K562 (cell line): Measurements from ENCODE around the gene SPIN3.

Experiments
- EZH2 ChIP-seq: IDR thresholded peaks from 2 replicates; pipeline ENCODE4 v1.6.1; 2012; ENCODE audit warnings: low read depth, mild to moderate bottlenecking, inconsistent platforms, low read length, borderline replicate concordance
- FOXA1 ChIP-seq: fragments of 450-650 bp; IDR thresholded peaks from 2 replicates; pipeline ENCODE4 v1.6.1; 2016; ENCODE audit warnings: mild to moderate bottlenecking, borderline replicate concordance
- FOXM1 ChIP-seq, 2 experiments: fragments of 450-650 bp in 1 of 2; sonication (generic) in 1 of 2; formaldehyde crosslinking in 1 of 2; IDR thresholded peaks; 2 replicates each; pipeline versions ENCODE4 v1.6.1 to v1.9.0; 2017 to 2022; ENCODE audit warnings: low read depth in 2 of 2, mild to moderate bottlenecking in 2 of 2, missing genetic modification reagents in 1 of 2, moderate library complexity in 1 of 2
- NCOA6 ChIP-seq: fragments of 450-650 bp; IDR thresholded peaks from 2 replicates; pipeline ENCODE4 v1.6.1; 2017; ENCODE audit warnings: mild to moderate bottlenecking
- NUFIP1 ChIP-seq: fragments of 450-650 bp; IDR thresholded peaks from 2 replicates; pipeline ENCODE4 v1.6.1; 2018; ENCODE audit not compliant: partially characterized antibody
- PHB ChIP-seq: fragments of 250-450 bp; sonication (Bioruptor Pico); IDR thresholded peaks from 2 replicates; pipeline ENCODE4 v1.5.0; 2021
- TCF7 ChIP-seq: sonication (generic); IDR thresholded peaks from 2 replicates; pipeline ENCODE4 v1.6.1; 2016; ENCODE audit warnings: antibody characterized with exemption, borderline replicate concordance
- ZNF57 ChIP-seq: fragments of 450-650 bp; formaldehyde crosslinking; IDR thresholded peaks from 2 replicates; pipeline ENCODE4 v1.4.0; 2020; ENCODE audit warnings: mild to moderate bottlenecking, moderate library complexity
- ZNF79 ChIP-seq: fragments of 250-450 bp; sonication (Bioruptor Pico); IDR thresholded peaks from 2 replicates; pipeline ENCODE4 v1.4.0; 2020; ENCODE audit warnings: low read depth, mild to moderate bottlenecking, moderate library complexity
- TF ChIP-seq, protein P1 (sequence below), 2 experiments: IDR thresholded peaks in 1 of 2; conservative IDR thresholded peaks in 1 of 2; 2 replicates each; pipeline ENCODE4 v1.6.1; 2016; ENCODE audit warnings: low read depth in 2 of 2, mild to moderate bottlenecking in 1 of 2, missing compliant biosample characterization in 1 of 2, missing genetic modification characterization in 1 of 2, moderate library complexity in 1 of 2
- TF ChIP-seq, protein P2 (sequence below), 3 experiments: IDR thresholded peaks in 2 of 3; conservative IDR thresholded peaks in 1 of 3; 2 replicates each; pipeline ENCODE4 v1.5.1; 2011 to 2012; ENCODE audit warnings: low read length in 3 of 3, mild to moderate bottlenecking in 3 of 3, control low read depth in 2 of 3, improper control_type of control experiment in 1 of 3, inconsistent platforms in 1 of 3, low read depth in 1 of 3, mixed read lengths in 1 of 3, moderate library complexity in 1 of 3; ENCODE audit not compliant: insufficient read depth in 2 of 3
- TF ChIP-seq, protein P3 (sequence below): sonication (generic); formaldehyde crosslinking; IDR thresholded peaks from 2 replicates; pipeline ENCODE4 v1.9.0; 2022; ENCODE audit warnings: mild to moderate bottlenecking, missing genetic modification reagents

DNA sequence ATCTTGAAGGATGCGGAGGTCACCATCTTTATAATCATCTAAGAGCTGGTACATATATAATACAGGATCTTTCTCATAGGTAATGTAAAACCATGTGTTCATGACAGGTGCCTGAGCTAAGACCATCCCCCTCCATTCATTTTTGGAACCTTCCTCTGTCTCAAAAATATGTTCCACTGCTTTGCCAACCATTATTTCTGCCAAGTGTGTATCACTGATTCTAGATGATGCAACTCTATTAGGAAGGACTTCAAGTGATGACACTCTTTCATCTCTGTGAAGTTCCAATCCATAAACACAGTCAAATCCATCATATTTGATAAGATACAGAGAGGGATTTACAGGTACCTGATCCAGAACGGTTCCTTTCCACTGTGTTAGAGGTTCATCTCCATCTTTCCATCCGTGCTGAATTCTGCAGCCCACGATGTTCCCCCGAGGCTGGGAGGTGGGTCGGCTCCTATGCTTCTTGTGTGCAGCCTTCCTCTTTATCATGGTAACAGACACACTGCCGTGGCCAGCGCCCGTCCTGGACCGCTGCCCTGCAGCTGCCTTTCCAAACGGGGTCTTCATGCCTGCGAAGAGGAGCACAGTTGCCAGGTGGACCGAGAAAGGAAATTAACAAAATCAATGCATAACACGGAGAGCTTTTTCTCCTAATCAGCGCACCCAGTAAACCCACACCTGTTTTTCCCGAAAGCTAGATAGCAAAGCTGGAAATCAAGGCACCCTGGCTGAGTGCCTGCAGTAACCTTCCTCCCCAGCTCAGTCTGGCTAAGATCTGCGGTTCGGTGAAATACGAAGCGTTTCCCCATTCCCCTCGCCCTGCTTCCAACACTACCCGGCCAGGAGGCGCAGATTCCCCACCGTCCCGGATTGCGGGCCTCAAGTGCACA, 718 bp downstream of the SPIN3 start:
- no peak for TF ChIP-seq ZNF57 (CRISPR knock-in tag)
- TF ChIP-seq NCOA6, result no peak
- TF ChIP-seq, protein P1, sequence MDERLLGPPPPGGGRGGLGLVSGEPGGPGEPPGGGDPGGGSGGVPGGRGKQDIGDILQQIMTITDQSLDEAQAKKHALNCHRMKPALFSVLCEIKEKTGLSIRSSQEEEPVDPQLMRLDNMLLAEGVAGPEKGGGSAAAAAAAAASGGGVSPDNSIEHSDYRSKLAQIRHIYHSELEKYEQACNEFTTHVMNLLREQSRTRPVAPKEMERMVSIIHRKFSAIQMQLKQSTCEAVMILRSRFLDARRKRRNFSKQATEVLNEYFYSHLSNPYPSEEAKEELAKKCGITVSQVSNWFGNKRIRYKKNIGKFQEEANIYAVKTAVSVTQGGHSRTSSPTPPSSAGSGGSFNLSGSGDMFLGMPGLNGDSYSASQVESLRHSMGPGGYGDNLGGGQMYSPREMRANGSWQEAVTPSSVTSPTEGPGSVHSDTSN (CRISPR knock-in tag; IDR thresholded peaks at IDR 0.05; ENCODE audit: low read depth), result no peak
- TF ChIP-seq, protein P1 (tag; conservative IDR thresholded peaks at IDR 0.05; ENCODE audit: low read depth), result no peak
- TF ChIP-seq, protein P2, sequence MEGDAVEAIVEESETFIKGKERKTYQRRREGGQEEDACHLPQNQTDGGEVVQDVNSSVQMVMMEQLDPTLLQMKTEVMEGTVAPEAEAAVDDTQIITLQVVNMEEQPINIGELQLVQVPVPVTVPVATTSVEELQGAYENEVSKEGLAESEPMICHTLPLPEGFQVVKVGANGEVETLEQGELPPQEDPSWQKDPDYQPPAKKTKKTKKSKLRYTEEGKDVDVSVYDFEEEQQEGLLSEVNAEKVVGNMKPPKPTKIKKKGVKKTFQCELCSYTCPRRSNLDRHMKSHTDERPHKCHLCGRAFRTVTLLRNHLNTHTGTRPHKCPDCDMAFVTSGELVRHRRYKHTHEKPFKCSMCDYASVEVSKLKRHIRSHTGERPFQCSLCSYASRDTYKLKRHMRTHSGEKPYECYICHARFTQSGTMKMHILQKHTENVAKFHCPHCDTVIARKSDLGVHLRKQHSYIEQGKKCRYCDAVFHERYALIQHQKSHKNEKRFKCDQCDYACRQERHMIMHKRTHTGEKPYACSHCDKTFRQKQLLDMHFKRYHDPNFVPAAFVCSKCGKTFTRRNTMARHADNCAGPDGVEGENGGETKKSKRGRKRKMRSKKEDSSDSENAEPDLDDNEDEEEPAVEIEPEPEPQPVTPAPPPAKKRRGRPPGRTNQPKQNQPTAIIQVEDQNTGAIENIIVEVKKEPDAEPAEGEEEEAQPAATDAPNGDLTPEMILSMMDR (IDR thresholded peaks at IDR 0.05 in 2 of 3, conservative IDR thresholded peaks at IDR 0.05 in 1 of 3; ENCODE audit: insufficient read depth in 2 of 3, low read depth in 1 of 3, low read length in 3 of 3), result no peak
- no peak for TF ChIP-seq FOXA1
- TF ChIP-seq ZNF79, result no peak
- TF ChIP-seq, protein P3, sequence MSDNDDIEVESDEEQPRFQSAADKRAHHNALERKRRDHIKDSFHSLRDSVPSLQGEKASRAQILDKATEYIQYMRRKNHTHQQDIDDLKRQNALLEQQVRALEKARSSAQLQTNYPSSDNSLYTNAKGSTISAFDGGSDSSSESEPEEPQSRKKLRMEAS (CRISPR knock-in tag), result no peak
- TF ChIP-seq FOXM1 (IDR thresholded peaks at IDR 0.05; ENCODE audit: low read depth), result no peak
- no peak for TF ChIP-seq FOXM1 (CRISPR knock-in tag; IDR thresholded peaks at IDR 0.05; ENCODE audit: low read depth)
- no peak for TF ChIP-seq EZH2
- TF ChIP-seq TCF7, result no peak
- no peak for TF ChIP-seq PHB (CRISPR knock-in tag)
- no peak for TF ChIP-seq NUFIP1
